ENCODE data around the gene CALN1. TPM values are rescaled to one million over a fixed set of nuclear protein-coding genes. Genes with fewer than 3 reads are reported as not detected.

CALN1 gene
- total RNA-seq, 1 donor from 2014 or later, result not detected

DNA sequence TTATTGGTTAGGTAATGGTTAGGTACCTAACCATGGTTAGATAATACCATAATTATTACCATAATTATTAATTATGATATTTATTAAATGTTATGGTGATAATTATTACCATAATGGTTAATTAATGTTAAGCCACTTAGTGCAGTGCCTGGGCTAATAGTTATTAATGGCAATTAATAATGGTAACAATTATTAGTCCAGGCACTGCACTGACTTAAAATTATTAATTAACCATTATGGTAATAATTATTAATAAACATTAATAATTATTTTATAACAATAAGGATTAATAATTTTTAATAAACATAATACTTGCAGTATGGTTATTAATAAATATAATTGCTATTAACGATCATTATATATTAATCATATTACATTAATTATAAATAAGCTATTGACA, 604.0 kb downstream of the CALN1 start:
- TF ChIP-seq, protein P1, sequence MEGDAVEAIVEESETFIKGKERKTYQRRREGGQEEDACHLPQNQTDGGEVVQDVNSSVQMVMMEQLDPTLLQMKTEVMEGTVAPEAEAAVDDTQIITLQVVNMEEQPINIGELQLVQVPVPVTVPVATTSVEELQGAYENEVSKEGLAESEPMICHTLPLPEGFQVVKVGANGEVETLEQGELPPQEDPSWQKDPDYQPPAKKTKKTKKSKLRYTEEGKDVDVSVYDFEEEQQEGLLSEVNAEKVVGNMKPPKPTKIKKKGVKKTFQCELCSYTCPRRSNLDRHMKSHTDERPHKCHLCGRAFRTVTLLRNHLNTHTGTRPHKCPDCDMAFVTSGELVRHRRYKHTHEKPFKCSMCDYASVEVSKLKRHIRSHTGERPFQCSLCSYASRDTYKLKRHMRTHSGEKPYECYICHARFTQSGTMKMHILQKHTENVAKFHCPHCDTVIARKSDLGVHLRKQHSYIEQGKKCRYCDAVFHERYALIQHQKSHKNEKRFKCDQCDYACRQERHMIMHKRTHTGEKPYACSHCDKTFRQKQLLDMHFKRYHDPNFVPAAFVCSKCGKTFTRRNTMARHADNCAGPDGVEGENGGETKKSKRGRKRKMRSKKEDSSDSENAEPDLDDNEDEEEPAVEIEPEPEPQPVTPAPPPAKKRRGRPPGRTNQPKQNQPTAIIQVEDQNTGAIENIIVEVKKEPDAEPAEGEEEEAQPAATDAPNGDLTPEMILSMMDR (IDR thresholded peaks at IDR 0.05), result no peak
- ATAC-seq, result no peak
- intact Hi-C loops (cut with DNase I), result no loop called here

DNA sequence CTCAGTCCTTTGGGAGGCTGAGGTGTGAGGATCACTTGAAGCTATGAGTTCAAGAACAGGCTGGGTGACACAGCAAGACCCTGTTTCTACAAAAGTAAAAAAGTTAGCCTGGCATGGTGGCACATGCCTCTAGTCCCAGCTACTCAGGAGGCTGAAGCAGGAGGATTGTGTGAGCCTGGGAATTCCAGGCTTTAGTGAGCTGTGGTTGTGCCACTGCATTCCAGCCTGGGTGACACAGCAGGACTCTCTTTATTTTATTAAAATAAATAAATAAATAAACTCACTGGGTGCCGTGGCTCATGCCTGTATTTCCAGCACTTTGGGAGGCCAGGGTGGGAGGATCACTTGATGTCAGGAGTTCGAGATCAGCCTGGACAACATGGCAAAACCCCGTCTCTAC, 607.9 kb downstream of the CALN1 start:
- H3K4me1 ChIP-seq, result no peaks in the 10 kb centered on the region
- ATAC-seq, result no peak
- H3K4me3 ChIP-seq, result no peak overlapping the region
- no peak for DNase-seq
- no peaks in the 10 kb centered on the region for H3K9me3 ChIP-seq
- intact Hi-C loops (cut with DNase I), result no loop called here
- no peaks in the 10 kb centered on the region for H3K36me3 ChIP-seq
- H3K27ac ChIP-seq, result no peak overlapping the region
- TF ChIP-seq, protein P1 (IDR thresholded peaks at IDR 0.05), result no peak
- H3K27me3 ChIP-seq, result no peaks in the 10 kb centered on the region

More for the DNA sequence above, 604.0 kb downstream of the CALN1 start:
- no peaks in the 10 kb centered on the region for H3K4me1 ChIP-seq
- H3K27ac ChIP-seq, result no peak overlapping the region
- H3K9me3 ChIP-seq, result no peaks in the 10 kb centered on the region
- no peak for DNase-seq
- no peaks in the 10 kb centered on the region for H3K27me3 ChIP-seq
- H3K36me3 ChIP-seq, result no peaks in the 10 kb centered on the region
- no peak overlapping the region for H3K4me3 ChIP-seq

DNA sequence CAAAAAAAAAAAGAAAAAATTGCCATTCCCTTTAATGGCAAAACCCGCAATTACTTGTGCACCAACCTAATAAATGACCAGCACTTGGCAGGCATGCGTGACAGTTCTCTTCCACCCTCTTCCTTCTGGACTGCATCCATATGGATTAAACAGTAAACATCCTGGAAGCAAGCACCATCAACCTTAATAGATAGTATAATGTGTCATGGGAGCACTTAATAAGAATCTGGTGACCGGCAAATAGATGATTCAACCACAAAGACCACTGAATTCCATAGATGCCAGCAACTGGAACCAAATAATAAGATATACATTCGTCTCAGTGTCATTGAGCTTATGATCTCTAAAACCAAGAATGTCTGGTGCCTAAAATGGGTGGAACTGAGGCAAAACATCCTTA, 610.2 kb downstream of the CALN1 start:
- Histone ChIP-seq H3K36me3 (no peaks in the 10 kb centered on the region), H3K27me3 (no peaks in the 10 kb centered on the region), H3K4me1 (no peaks in the 10 kb centered on the region), H3K9me3 (no peaks in the 10 kb centered on the region), H3K4me3 (no peak overlapping the region), H3K27ac (no peak overlapping the region)
- DNase-seq (no peak), ATAC-seq (no peak)
- TF ChIP-seq, protein P1 (IDR thresholded peaks at IDR 0.05), result no peak
- intact Hi-C loops (cut with DNase I), result no loop called here

GRCh38 chr7:71800321-71800720, 611.8 kb downstream of the CALN1 start:
- H3K27me3 ChIP-seq, result no peaks in the 10 kb centered on the region
- no peak overlapping the region for H3K4me3 ChIP-seq
- no peak for ATAC-seq
- DNase-seq, result no peak
- H3K36me3 ChIP-seq, result no peaks in the 10 kb centered on the region
- H3K4me1 ChIP-seq, result no peaks in the 10 kb centered on the region
- H3K27ac ChIP-seq, result no peak overlapping the region
- TF ChIP-seq, protein P1 (IDR thresholded peaks at IDR 0.05), result no peak
- no peaks in the 10 kb centered on the region for H3K9me3 ChIP-seq
- intact Hi-C loops (cut with DNase I), result no loop called here

DNA sequence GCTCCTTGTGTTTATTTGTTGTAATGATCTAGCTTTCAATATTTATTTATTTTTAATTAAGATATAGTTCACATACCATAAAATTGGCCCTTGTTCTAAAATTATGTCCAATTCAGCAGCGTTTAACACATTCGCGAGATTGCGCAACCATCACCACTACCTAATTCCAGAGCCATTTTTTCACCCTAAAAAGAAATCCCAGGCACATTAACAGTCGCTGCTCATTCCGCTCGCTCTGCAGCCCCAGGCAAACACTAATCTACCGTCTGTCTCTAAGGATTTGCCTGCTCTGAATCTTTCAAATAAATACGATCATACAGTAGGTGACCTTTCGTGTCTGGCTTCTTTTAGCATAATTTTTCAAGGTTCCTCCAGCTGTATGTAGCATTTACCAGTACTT, 616.7 kb downstream of the CALN1 start:
- Histone ChIP-seq H3K4me1 (no peaks in the 10 kb centered on the region), H3K36me3 (no peaks in the 10 kb centered on the region), H3K27ac (no peak overlapping the region), H3K9me3 (no peaks in the 10 kb centered on the region), H3K4me3 (no peak overlapping the region), H3K27me3 (no peaks in the 10 kb centered on the region)
- TF ChIP-seq, protein P1 (IDR thresholded peaks at IDR 0.05), result no peak
- ATAC-seq (no peak), DNase-seq (no peak)
- intact Hi-C loops (cut with DNase I), result no loop called here

GRCh38 chr7:71793251-71793650, 618.9 kb downstream of the CALN1 start:
- TF ChIP-seq, protein P1 (IDR thresholded peaks at IDR 0.05), result no peak
- Histone ChIP-seq H3K27ac (no peak overlapping the region), H3K9me3 (peaks cover under 1% of the 10 kb centered on the region), H3K4me1 (no peaks in the 10 kb centered on the region), H3K36me3 (no peaks in the 10 kb centered on the region), H3K4me3 (no peak overlapping the region), H3K27me3 (no peaks in the 10 kb centered on the region)
- intact Hi-C loops (cut with DNase I), result no loop called here
- ATAC-seq (no peak), DNase-seq (no peak)
